GM12875 (cell line): ENCODE data around the gene NUDT14.

ENCODE experiments used
- H3K4me3 ChIP-seq: one replicate; pipeline ENCODE4 v1.5.1; 2011; ENCODE audit warnings: low read depth, low read length, control low read depth
- CTCF ChIP-seq: IDR thresholded peaks from 2 replicates; pipeline ENCODE4 v1.5.1; 2011; ENCODE audit warnings: low read depth, mild to moderate bottlenecking, control low read depth, inconsistent platforms, low read length, moderate library complexity, borderline replicate concordance; ENCODE audit not compliant: insufficient read depth

Gene NUDT14

GRCh38 chr14:105141026-105141425 lies 40.1 kb downstream of the NUDT14 start:
- H3K4me3 ChIP-seq: no peak overlapping the region
- no peak for TF ChIP-seq CTCF

- no peak overlapping the region for H3K4me3 ChIP-seq
- no peak for TF ChIP-seq CTCF
These were observed 40.5 kb downstream of the NUDT14 start for GRCh38 chr14:105140581-105140980.

- TF ChIP-seq CTCF: no peak
- H3K4me3 ChIP-seq: no peak overlapping the region
These were observed 41.3 kb downstream of the NUDT14 start for GRCh38 chr14:105139831-105140239.

GRCh38 chr14:105139212-105139825 lies 41.8 kb downstream of the NUDT14 start:
- no peak overlapping the region for H3K4me3 ChIP-seq
- no peak for TF ChIP-seq CTCF

GRCh38 chr14:105138551-105139111 lies 42.5 kb downstream of the NUDT14 start:
- H3K4me3 ChIP-seq: no peak overlapping the region
- no peak for TF ChIP-seq CTCF

- TF ChIP-seq CTCF: no peak
- H3K4me3 ChIP-seq: no peak overlapping the region
These were observed 43.0 kb downstream of the NUDT14 start for GRCh38 chr14:105138021-105138541.

- no peak for TF ChIP-seq CTCF
- H3K4me3 ChIP-seq: no peak overlapping the region
These were observed 43.6 kb downstream of the NUDT14 start for GRCh38 chr14:105137481-105138020.
